Neural cell (in vitro differentiated cells): ENCODE results near the gene ZNF57.

Experiments
- EP300 ChIP-seq: fragments of 450-650 bp; conservative IDR thresholded peaks from 2 replicates; pipeline ENCODE4 v1.6.1; 2014; ENCODE audit warnings: antibody characterized with exemption, mild to moderate bottlenecking, moderate library complexity; ENCODE audit not compliant: poor library complexity, severe bottlenecking
- EZH2 ChIP-seq: fragments of 200-600, 300-800 bp; shearing (Covaris generic), sonication (generic); IDR thresholded peaks from 2 replicates; pipeline ENCODE4 v1.6.1; 2014; ENCODE audit warnings: antibody characterized with exemption, low read length, borderline replicate concordance, mild to moderate bottlenecking; ENCODE audit not compliant: insufficient read depth, poor library complexity, severe bottlenecking
- POLR2AphosphoS5 ChIP-seq: IDR thresholded peaks from 2 replicates; pipeline ENCODE4 v1.6.1; 2012
- RAD21 ChIP-seq: fragments of 450-650 bp; conservative IDR thresholded peaks from 2 replicates; pipeline ENCODE4 v1.6.1; 2014; ENCODE audit warnings: antibody characterized with exemption, mild to moderate bottlenecking, moderate library complexity
- SMC3 ChIP-seq: fragments of 450-650 bp; conservative IDR thresholded peaks from 2 replicates; pipeline ENCODE4 v1.6.1; 2014; ENCODE audit warnings: antibody characterized with exemption, mild to moderate bottlenecking, moderate library complexity; ENCODE audit not compliant: poor library complexity
- TAF1 ChIP-seq: IDR thresholded peaks from 2 replicates; pipeline ENCODE4 v1.6.1; 2012; ENCODE audit warnings: low read depth
- TF ChIP-seq, protein P1 (sequence below): fragments of 450-650 bp; IDR thresholded peaks from 2 replicates; pipeline ENCODE4 v1.5.1; 2014; ENCODE audit warnings: antibody characterized with exemption, mild to moderate bottlenecking, moderate library complexity; ENCODE audit not compliant: poor library complexity, severe bottlenecking

DNA sequence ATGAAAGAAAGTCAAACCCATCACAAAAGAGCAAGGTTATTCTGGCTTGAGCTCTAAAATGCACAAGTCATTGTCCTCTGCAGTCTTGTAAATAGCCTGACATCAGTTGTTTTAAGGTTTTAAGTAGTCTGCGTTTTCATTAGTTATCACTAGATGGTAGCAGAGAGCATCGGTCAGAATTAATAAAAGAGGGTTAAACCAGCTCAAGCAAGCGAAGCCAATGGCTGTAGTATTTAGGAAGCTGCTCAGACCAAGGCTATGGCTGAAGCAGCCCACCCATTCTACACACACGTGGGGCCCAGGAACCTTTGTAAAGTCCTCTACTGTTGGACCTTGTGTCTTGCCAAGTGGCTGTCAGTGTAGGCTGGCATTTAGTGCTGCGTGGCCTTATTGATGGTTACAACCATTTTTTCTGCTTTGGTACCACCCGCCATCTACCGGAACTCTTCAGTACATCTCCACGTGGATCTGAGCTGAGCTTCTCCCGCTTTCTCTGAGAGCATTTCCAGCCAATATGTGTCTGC, 13.3 kb upstream of the ZNF57 start:
- TF ChIP-seq RAD21 (peak; percentile 58), TAF1 (no peak), EP300 (no peak), SMC3 (peak; percentile 73), EZH2 (no peak), POLR2AphosphoS5 (no peak)
- TF ChIP-seq, protein P1, sequence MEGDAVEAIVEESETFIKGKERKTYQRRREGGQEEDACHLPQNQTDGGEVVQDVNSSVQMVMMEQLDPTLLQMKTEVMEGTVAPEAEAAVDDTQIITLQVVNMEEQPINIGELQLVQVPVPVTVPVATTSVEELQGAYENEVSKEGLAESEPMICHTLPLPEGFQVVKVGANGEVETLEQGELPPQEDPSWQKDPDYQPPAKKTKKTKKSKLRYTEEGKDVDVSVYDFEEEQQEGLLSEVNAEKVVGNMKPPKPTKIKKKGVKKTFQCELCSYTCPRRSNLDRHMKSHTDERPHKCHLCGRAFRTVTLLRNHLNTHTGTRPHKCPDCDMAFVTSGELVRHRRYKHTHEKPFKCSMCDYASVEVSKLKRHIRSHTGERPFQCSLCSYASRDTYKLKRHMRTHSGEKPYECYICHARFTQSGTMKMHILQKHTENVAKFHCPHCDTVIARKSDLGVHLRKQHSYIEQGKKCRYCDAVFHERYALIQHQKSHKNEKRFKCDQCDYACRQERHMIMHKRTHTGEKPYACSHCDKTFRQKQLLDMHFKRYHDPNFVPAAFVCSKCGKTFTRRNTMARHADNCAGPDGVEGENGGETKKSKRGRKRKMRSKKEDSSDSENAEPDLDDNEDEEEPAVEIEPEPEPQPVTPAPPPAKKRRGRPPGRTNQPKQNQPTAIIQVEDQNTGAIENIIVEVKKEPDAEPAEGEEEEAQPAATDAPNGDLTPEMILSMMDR, result peak; percentile 81
